GM21515 (cell line): ENCODE data around the gene ZC3H18.
A peak's percentile ranks its signal among the peaks of the same experiment; 100 is the strongest.
"Not testable (repeated sequence)": the region's sequence is repeated elsewhere in the genome, so short reads cannot be mapped to it uniquely, and the experiment has no call there.

Experiments
- ATAC-seq: cut with Tn5 transposase; IDR thresholded peaks from one replicate; pipeline ENCODE4 v1.9.1; 2021; ENCODE audit not compliant: unreplicated experiment

Gene ZC3H18

DNA sequence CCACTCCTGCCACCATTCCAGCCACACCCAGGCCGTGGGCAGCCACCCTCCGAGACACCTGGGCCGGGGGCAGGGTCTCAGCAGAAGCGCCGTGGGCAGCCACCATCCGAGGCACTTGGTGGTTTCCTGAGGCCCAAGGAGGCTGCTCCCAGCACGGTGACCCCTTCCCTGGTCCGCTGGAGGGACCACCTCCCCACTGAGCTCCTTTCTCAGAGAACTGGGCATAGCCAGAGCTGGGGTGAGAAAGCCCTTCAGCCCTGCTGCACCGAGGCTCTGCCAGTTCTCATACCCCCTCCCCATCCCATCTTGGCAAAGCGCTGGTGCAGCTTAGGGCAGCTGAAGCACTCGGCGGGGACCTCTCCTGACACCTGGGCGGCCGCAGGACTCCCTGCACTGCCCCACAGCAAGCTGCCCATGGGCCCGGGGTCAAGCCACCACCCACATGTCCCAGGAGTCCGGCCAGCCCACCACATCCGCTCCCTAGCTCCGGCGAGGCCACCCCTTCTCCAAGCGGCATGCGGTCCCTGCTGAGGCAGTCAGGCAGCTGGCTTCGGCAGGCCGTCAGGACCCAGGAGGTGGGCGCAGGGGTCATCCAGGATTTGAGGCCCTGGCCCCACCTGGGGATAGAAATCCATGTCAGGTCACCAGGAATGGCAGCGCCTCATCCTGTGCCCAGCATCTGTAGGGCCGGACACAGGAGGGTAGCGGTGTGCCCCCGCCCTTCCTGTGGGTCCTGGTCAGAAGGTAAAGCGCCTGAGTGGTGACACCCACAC is 82.0 kb downstream of the ZC3H18 start:
- ATAC-seq = no peak

DNA sequence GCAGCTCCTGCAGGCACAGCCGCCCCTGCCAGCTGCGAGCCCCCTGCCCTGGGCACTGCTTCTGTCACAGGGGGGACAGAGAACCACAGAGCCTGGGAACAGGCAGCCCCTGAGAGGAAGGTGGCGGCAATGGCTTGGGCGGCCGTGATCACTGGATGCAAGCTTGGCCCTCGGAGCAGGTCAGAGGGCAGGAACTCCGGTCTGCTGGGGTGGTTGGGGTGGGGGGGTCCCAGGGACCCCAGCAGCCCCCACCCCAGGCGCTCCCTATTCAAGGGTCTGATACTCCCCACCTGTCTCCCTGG is 82.5 kb downstream of the ZC3H18 start:
- no peak for ATAC-seq

DNA sequence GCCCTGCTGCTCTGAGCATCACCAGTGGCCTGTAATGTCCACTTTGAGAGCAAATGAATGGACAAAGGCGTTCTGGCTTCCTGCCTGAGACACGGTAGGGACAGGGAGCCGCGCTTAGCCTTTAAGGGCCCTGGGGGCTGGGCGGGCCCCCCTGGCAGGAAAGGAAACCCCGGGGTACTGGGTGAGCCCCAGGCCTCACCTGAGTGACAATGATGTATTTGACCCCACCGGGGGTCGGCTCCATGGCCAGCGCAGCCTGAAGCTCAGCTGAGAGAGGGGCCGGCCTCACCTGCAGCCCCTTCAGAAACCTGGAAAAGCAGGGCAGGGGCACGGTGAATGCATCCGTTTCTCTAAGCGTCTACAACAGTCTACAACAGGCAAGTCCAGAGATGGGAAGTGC is 82.9 kb downstream of the ZC3H18 start:
- no peak for ATAC-seq

DNA sequence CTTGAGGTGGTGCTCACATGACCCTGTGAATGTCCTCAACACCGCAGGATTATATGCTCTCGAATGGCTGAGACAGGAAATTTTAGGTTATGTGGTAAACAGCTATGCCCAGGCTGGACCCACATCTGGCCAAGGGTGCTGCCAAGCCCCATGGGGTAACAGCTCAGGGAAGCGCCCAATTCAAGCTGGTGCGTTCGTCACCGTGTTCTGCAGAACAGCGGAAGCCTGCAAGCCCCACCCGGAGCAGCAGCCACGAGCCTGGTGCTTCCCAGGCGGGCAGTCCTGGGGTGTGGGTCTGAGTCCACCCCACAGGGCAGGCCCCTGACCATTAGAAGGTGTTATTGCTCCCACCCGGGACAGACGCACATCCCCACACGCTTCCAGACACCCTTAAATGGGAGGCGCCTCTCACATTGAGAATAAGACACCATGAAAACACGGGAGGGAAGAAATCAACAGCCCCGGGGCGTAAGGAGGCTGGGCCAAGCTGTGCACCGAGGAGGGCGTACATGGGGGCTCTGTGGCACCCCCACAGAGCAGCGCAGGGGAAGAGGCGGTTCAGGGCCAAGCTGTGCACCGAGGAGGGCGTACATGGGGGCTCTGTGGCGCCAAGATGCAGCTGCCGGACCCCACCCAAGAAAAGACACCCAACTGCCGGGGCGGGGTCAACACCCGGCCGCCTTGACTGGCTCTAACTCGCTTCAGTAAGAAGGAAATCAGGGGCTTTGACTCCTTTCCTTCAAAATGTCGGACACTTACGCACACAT is 83.6 kb downstream of the ZC3H18 start:
- ATAC-seq = no peak

DNA sequence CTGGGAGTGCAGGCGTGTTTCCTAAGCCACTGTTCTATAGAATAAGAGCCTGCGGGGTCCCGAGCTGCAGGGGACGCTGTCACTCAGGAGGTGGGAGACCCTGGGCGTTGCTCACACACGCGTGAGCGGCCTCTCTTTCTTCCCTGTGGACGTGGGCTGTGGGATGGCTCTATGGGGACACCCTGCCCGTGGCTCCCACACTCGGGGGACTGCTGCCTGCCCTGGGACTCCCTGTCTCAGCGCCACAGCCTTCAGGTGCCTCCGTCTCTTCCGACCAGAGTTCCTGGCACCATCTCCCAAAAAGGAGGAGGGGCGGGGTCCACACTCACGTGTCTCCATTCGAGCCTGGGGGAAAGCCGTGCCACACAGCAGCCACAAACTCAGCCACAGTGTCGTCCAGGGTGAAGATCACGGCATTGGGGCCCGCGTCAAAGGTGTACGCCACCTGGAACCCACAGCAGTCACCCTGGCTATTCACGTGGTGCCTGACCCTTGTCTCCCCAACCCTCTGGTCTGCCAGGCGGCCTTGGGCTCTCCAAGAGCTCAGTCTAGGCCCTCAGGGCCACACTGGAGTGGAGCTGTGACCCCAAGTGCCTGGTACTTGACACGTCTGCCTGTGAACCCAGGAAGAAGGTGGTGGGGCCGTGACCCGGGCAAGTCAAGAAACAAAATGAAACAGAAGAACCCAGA is 84.3 kb downstream of the ZC3H18 start:
- no peak for ATAC-seq

DNA sequence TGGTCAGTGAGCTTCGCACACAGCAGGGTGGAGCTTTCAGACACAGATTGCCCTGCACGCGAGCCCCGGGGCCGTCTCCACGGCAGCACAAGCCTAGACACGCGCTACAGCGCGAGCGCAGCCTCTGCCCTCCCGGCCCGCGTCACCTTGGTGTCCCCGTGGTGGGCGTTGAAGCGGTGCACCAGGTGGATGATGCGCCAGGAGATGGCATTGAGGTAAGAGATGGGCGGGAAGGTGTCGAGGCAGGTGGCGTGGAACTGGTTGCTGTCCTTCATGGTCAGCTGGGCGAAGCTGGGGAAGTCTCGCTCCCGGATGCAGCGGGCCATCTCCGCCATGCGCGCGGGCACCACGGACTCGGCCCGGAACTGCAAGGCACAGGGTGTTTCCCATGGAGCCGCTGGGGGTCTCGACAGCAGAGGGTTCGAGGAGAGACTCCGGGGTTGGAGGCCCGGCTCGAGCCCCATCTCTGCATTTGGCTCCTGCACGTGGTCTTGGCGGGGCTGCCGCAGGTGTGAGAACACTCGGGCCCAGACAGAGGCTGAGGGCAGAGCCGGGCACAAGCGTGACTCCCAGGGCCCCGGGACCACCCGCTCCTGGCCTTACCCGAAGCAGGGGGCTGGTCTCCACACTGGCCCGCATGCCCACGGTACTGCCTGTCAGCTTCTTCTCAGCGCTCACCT is 85.0 kb downstream of the ZC3H18 start:
- ATAC-seq = no peak

DNA sequence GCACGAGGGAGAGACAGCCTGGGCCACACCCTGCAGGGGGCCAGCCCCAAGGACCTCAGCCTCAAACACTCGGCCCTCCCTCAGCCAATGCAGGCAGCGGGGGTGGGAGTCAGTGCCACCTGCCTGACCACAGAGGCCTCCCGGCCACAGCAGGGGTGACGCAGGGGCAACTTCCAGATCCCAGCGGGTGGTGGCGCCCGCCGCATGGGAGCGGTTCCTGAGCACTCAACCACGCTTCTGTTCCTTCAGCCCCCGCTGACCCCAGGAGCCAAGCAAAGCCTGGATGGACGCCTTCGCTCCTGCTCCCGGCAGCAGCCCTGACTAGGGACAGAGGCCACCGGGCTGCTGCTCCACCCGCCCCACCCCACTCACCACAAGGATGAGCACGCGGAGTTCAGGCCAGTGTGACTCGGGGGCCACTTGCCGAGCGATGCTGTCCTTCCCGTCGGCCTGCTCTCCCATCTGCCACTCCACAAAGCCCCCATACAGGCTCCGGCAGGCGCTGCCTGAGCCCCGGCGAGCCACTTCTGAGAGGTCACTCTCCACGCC is 85.6 kb downstream of the ZC3H18 start:
- no peak for ATAC-seq

DNA sequence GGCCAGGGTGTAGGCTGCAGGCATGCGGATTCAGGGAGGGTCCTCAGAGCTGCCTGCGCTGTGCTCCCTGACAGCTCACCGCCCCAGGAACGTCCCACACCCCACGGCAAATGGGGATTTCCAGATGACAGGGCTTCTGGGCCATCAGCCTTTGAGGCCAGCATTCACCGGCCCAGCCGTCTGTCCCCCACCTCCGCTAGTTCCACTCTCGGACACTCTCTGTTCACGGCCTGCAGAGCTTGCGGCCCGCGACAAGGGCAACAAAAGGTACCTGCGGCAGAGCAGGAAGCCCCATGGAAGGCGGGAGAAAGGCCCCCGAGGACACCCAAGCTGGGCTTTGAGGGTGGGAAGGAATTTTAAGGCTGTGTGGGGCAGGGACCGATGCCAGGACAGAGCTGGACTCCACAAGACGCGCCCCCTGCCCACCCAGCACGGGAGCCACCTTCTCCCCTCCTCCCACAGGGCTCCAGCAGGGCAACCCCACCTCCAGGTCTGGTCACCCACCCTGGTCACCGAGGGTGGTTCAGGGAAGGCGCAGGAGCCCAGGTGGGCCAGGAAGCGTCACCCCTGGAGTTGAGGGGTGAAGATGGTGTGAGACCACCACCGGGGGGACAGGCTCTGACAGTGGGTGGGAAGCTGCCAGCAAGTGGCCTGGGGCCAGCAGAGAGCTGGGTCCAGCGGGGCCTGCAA is 86.2 kb downstream of the ZC3H18 start:
- ATAC-seq = no peak

DNA sequence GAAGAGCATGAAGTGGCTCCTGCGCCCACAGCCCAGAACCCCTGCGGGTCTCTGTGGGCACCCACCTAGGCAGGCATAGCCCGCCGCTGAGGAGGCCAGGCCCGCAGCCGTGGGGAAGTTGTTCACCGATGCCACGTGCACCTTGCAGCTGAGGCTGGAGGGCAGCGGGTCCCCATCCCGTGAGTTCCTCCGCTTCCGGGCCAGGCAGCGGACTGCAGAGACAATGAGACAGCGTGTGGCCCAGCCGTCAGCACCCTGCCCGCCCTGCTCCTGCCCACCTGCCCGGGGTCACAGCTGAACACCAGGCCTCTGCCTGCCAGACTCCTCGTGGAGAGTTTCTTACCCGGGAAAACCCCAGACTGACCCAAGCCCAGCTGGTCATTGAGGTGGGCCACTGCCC is 87.2 kb downstream of the ZC3H18 start:
- no peak for ATAC-seq

DNA sequence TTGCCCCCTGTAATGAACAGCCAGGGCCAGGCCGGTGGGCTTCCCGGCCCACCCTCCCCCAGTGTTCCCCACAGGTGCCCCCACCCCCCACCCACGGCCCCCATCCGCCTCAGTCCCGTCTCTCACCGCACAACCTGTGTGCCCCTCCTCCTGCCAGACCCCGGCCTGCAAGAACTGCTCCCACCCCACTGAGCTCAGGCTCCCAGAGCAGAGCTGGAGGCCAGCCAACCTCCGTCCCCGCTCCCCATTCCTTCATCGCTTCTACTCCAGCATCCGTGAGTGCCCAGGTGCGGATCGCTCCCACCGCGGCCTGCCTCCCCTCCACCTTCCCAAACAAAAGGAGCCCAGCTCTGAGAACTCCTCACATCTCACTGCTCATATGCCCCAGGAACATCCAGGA is 88.5 kb downstream of the ZC3H18 start:
- no peak for ATAC-seq

DNA sequence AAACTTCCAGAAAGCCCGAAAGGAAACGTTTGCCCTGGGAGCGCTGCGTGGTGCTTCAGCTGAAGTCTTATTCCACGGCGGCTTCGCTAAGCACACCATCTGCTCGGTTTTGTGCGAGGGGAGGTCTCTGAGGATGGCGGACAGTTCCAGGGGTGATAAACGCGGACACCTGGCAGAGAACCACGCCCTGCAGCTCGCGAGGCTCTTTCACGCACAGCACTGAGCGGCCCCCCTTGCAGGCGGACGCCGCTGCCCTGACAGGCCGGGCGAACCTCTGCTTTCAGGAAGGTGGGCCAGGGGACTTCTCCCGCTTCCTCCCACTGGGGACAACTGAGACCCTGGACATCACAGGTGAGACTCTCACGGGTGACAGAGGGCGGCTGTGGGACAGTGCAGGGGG is 89.0 kb downstream of the ZC3H18 start:
- no peak for ATAC-seq

DNA sequence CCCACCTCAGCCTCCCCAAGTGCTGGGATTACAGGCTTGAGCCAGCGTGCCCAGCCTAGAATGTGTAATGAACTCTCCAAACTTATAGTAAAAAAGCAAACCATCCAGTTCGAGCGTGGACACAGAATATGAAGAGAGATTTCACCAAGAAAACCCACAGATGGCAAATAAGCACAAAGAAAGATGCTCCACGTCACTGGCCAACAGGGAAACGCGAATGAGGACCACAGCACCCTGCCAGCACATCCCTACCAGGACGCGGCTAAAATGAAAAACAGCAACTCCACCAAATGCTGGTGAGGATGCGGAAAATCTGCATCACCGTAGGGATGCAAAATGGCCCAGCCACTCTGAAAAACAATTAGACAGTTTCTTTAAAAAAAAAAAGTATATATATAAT is 91.3 kb downstream of the ZC3H18 start:
- ATAC-seq = no peak

DNA sequence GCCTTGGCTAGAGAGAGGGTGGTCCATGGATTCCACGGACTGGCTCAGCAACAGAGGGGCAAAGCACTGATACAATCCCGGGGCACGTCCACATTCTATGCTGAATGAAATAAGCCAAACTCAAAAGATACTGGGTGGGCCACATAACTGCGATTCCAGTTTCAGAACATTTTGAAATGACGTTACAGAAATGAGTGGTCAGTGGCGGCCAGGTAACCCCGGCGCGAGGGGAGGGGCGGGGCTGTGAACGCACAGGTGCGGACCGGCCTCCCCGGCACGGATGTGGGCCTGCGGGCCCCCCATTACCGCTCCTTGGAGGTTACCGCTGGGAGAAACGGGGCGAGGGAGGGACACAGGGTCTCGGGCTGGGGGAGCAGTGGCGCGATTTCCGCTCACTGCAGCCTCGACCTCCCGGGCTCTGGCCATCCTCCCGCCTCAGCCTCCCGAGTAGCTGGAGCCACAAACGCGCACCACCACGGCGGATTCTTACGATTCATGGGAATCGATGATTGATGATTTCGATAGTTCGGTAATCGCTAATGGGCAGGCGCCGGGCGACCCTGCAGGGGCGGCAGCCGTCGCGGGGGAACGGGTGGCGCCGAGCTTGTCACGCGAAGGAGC is 92.1 kb downstream of the ZC3H18 start:
- no peak for ATAC-seq

DNA sequence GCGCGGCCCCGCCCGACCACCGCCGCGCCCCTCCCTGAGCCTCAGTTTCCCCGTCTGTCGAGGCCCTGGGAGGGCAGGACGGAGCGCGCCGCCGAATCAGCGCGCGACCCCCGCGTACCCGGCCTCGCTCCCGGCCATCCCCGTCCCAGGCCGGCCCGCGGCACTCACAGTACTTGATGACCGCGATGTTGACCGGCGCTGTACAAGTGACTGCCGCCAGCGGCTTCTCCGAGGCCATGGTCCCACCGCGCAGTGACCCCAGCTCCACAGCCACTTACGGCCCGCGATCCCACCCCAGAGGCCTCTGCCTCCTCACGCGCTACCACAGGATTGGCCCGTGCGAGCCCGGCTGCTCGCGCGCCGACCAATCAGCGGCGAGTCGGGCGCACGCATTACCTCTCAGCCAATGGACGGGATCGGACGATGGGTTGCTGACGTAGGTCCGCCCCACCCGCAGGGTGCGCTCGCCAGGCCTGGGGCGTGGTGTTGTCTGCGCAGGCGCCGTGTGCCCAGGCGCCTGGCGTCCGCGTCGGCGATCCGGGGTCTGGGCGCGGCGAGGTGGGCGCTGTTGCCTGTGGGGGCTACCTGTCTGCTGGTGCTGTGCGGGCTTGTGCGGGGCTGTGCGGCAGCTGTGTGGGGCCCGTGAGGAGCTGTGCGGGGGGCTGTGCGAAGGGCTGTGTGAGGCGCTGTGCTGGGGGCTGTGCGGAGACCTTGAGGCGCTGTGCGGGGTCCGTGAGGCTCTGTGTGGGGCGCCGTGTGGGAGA is 92.8 kb downstream of the ZC3H18 start, which contains the start of gene MVD:
TSS of gene MVD (minus strand) at position 249 of the 764 bp plus-strand sequence. CDS start at position 238, 11 bp downstream.
- ATAC-seq = peak; percentile 93

DNA sequence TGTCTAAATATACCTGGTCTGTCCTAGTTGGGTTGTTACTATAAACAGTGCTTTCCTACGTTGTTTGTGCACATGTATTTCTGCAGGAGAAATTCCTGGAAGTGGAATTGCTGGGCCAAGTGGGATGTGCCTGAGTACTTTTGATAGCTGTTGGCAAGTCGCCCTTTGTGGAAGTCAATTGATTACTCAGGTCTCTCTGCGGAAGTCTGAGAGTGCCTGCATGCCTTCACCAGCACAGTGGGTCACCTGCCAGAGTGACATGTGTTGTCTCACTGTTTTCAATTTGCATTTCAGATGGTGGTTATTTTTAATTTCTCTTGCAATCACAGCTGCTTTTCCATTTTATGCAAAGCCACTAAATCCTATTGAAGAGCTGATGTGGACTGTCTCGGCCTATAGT is 94.9 kb downstream of the ZC3H18 start:
- no peak for ATAC-seq

DNA sequence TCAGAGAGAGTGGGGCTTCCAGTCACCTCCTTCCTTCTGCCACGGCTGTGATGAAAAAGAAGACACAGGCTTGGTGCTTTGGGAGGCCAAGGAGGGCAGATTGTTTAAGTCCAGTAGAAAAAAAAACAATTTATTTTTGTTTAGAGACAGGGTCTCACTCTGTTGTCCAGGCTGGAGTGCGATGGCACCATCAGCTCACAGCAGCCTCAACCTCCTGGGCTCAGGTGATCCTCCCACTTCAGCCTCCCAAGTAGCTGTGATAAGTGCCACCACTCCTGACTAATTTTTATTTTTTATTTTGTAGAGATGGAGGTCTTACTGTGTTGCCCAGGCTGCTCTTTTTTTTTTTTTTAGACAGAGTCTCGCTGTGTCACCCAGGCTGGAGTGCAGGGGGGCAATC is 95.4 kb downstream of the ZC3H18 start:
- no peak for ATAC-seq

DNA sequence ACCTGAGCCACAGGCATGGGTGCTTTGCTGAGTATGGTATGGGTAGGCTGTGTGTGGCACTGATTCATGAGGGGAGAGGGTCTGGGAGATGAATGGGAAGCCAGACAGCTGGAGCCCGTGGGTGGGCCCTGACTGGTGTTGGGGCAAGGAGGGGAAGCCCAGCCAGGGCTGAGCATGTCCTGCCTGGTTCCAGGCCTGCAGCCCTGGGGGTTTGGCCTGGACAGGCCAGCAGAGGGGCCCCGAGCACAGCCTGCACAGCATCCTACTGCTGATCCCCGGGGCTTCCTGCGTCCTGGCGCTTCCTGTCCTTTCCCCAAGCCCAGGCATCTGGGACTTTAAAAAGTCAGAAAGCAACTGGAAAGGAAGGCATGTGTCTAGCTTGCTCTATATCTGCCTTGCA is 97.3 kb downstream of the ZC3H18 start:
- ATAC-seq = no peak

DNA sequence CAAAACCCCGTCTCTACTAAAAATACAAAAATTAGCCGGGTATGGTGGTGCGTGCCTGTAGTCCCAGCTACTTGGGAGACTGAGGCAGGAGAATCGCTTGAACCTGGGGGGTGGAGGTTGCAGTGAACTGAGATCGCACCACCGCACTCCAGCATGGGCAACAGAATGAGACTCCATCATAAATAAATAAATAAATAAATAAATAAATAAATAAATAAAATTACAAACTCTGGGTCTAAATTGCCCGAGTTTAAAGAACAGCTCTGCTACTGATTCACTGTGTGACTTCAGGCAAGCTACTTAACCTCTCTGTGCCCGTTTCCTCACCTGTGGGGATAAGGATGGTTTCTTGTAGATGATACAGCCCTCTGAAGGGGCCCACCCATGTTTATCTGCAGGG is 99.3 kb downstream of the ZC3H18 start:
- ATAC-seq = not testable (repeated sequence)

DNA sequence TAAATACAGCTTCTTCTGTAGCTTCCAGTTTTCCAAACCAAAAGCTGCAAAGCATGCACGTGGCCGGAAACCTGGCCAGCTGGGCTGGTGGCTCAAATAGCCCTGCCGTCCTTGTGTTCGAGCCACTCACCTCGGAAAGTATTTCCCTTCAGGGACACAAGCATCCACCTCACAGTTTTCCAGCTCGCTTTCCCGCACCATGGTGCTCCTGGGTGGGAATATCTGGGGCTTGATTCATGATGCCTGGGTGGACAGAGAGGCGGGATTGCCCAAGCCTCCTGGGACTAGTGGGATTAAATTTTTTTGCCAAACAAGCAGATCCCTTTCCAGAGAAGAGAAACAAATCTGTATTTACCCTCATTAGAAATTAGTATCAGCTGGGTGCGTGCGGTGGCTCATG is 99.8 kb downstream of the ZC3H18 start:
- ATAC-seq = no peak
